NT2/D1 (cell line): ENCODE data around the gene NPLOC4.

Source experiments
- DNase-seq: peaks from one replicate; pipeline ENCODE4 v3.0.0-alpha.2; 2011; ENCODE audit warnings: low read depth, low spot score
- H3K27me3 ChIP-seq: 2 replicates; pipeline ENCODE4 v1.6.0; 2011; ENCODE audit warnings: mild to moderate bottlenecking; ENCODE audit not compliant: insufficient read length, insufficient read depth
- H3K36me3 ChIP-seq: 2 replicates; pipeline ENCODE4 v1.6.1; 2011; ENCODE audit warnings: mild to moderate bottlenecking, low read length, mixed read lengths; ENCODE audit not compliant: insufficient read depth, insufficient read length
- H3K4me1 ChIP-seq: 2 replicates; pipeline ENCODE4 v1.5.1; 2011; ENCODE audit not compliant: insufficient read depth, insufficient read length
- H3K4me3 ChIP-seq: 2 replicates; pipeline ENCODE4 v1.5.1; 2011; ENCODE audit warnings: low read depth; ENCODE audit not compliant: insufficient read length
- H3K9ac ChIP-seq: 2 replicates; pipeline ENCODE4 v1.6.0; 2011; ENCODE audit warnings: low read depth; ENCODE audit not compliant: insufficient read length
- H3K9me3 ChIP-seq: 2 replicates; pipeline ENCODE4 v1.5.1; 2011; ENCODE audit warnings: mild to moderate bottlenecking, low read length; ENCODE audit not compliant: insufficient read depth
- SUZ12 ChIP-seq: IDR thresholded peaks from 2 replicates; pipeline ENCODE4 v1.6.1; 2011; ENCODE audit not compliant: insufficient read length, insufficient read depth; ENCODE audit errors: extremely low read depth
- YY1 ChIP-seq: IDR thresholded peaks from 2 replicates; pipeline ENCODE4 v1.6.1; 2011; ENCODE audit not compliant: insufficient read length, insufficient read depth
- ZNF274 ChIP-seq: IDR thresholded peaks from 2 replicates; pipeline ENCODE4 v1.6.1; 2011; ENCODE audit warnings: mild to moderate bottlenecking, low read depth, low read length

NPLOC4 gene

GRCh38 chr17:81672504-81672903 lies 35.6 kb upstream of the NPLOC4 start:
- Histone ChIP-seq H3K4me1 (peaks cover 14% of the 10 kb centered on the region), H3K4me3 (no peak overlapping the region), H3K9me3 (no peaks in the 10 kb centered on the region), H3K36me3 (peaks cover 84% of the 10 kb centered on the region), H3K27me3 (no peaks in the 10 kb centered on the region), H3K9ac (no peak overlapping the region)
- DNase-seq: no peak
- TF ChIP-seq ZNF274 (no peak), YY1 (no peak), SUZ12 (no peak)

- peak overlapping the region; percentile 77 for H3K9ac ChIP-seq
Observed at GRCh38 chr17:81667754-81668153, 30.8 kb upstream of the NPLOC4 start.

GRCh38 chr17:81666342-81667191 lies 29.7 kb upstream of the NPLOC4 start, which contains the start of the genes CCDC137 and OXLD1:
CCDC137 (plus strand) TSS chr17:81666737; CDS start chr17:81666767, 30 bp downstream.
OXLD1 (minus strand) TSS chr17:81666605; CDS start chr17:81666577, 28 bp downstream.
- peak; percentile 87 for DNase-seq
- peaks cover 25% of the 10 kb centered on the region for H3K4me1 ChIP-seq
- peak within 1 kb of the TSS; percentile 100 for H3K9ac ChIP-seq
- no peaks in the 10 kb centered on the region for H3K9me3 ChIP-seq
- H3K36me3 ChIP-seq: peaks cover 59% of the 10 kb centered on the region
- peak; percentile 50 for TF ChIP-seq YY1
- no peak for TF ChIP-seq SUZ12
- no peak for TF ChIP-seq ZNF274
- H3K4me3 ChIP-seq: peak within 1 kb of the TSS; percentile 93
- no peaks in the 10 kb centered on the region for H3K27me3 ChIP-seq

More at GRCh38 chr17:81667754-81668153, 30.8 kb upstream of the NPLOC4 start:
- Histone ChIP-seq H3K4me3 (peak overlapping the region; percentile 24), H3K27me3 (no peaks in the 10 kb centered on the region), H3K9me3 (no peaks in the 10 kb centered on the region), H3K4me1 (peaks cover 28% of the 10 kb centered on the region), H3K36me3 (peaks cover 71% of the 10 kb centered on the region)
- TF ChIP-seq YY1: no peak
- no peak for TF ChIP-seq SUZ12
- no peak for TF ChIP-seq ZNF274
- DNase-seq: no peak

- no peak for TF ChIP-seq SUZ12
- no peak for TF ChIP-seq ZNF274
- no peak for TF ChIP-seq YY1
- Histone ChIP-seq H3K36me3 (peaks cover 54% of the 10 kb centered on the region), H3K4me3 (peak overlapping the region; percentile 93), H3K9me3 (no peaks in the 10 kb centered on the region), H3K27me3 (no peaks in the 10 kb centered on the region), H3K4me1 (peaks cover 25% of the 10 kb centered on the region), H3K9ac (peak overlapping the region; percentile 100)
- no peak for DNase-seq
Observed at GRCh38 chr17:81666092-81666341, 29.1 kb upstream of the NPLOC4 start.

GRCh38 chr17:81665205-81666091 lies 28.5 kb upstream of the NPLOC4 start:
- Histone ChIP-seq H3K36me3 (peaks cover 48% of the 10 kb centered on the region), H3K9ac (peak overlapping the region; percentile 100), H3K27me3 (no peaks in the 10 kb centered on the region), H3K4me1 (peaks cover 25% of the 10 kb centered on the region), H3K4me3 (peak overlapping the region; percentile 93), H3K9me3 (no peaks in the 10 kb centered on the region)
- no peak for DNase-seq
- no peak for TF ChIP-seq SUZ12
- TF ChIP-seq ZNF274: no peak
- peak; percentile 34 for TF ChIP-seq YY1

- Histone ChIP-seq H3K36me3 (peaks cover 35% of the 10 kb centered on the region), H3K27me3 (no peaks in the 10 kb centered on the region), H3K9ac (peak overlapping the region; percentile 54), H3K9me3 (no peaks in the 10 kb centered on the region), H3K4me3 (no peak overlapping the region), H3K4me1 (peaks cover 20% of the 10 kb centered on the region)
- TF ChIP-seq YY1 (no peak), SUZ12 (no peak), ZNF274 (no peak)
- DNase-seq: no peak
Observed at GRCh38 chr17:81664051-81664470, 27.1 kb upstream of the NPLOC4 start.
